ENCODE measurements around the gene PLD5.
"Not testable (repeated sequence)": the region's sequence is repeated elsewhere in the genome, so short reads cannot be mapped to it uniquely, and the experiment has no call there.

The PLD5 gene

DNA sequence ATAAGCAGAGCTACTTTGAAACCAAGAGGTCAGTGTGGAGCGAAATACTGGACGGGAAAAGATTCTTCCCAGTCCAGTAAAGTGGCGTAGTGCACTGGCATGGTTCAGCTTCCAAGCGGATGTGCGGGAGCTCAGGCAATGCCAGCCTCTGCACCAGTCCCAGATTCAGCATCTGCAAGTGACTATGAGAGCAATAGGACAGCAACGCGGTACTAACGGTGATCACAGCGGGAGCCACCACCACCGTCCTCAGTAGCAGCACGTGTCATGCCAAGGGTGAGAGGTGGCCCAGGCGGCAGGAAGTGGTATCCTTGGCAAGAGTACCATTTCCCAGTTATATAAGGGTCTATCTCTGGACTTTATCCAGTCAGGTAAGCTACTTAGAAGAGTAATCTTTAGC is 17.8 kb downstream of the PLD5 start:
- H3K27me3 ChIP-seq (replicated peaks; ENCODE audit: control insufficient read depth, insufficient read depth, low read length, poor library complexity, severe bottlenecking), result no peaks in the 10 kb centered on the region

DNA sequence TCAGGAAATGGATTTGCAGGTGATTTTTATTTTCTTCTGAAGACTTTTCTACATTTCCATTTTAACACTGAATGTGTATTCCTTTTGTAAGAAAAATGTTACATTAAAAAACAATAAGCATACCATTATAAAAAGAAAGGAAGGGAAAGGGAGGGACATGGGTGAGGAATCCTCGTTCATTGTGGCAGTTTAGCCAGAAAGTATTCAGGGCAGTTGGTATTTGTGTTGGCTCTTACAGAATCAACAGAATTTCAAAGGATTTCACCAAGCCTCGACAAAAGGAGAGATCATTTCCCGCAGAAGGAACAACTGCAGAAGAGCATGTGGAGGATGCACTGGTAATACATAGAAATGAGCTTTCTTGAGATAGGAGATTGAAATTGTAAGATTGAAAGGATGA is 35.0 kb downstream of the PLD5 start:
- no peak overlapping the region for H3K27ac ChIP-seq (ENCODE audit: insufficient read depth, low read length, poor library complexity, severe bottlenecking)
- no peaks in the 10 kb centered on the region for H3K9me3 ChIP-seq (ENCODE audit: control insufficient read depth, low read length)
- no peak for DNase-seq
- no peaks in the 10 kb centered on the region for H3K4me1 ChIP-seq (ENCODE audit: control insufficient read depth, insufficient read depth, low read length, poor library complexity, severe bottlenecking)
- no peak overlapping the region for H3K4me3 ChIP-seq (ENCODE audit: insufficient read depth, low read depth, low read length, poor library complexity, severe bottlenecking)
- no peaks in the 10 kb centered on the region for H3K27me3 ChIP-seq (replicated peaks; ENCODE audit: control insufficient read depth, insufficient read depth, low read length, poor library complexity, severe bottlenecking)
- H3K36me3 ChIP-seq (ENCODE audit: control insufficient read depth, insufficient read depth, low read length), result no peaks in the 10 kb centered on the region

More for the DNA sequence above, 17.8 kb downstream of the PLD5 start:
- DNase-seq, result no peak
- no peak overlapping the region for H3K4me3 ChIP-seq (ENCODE audit: insufficient read depth, low read depth, low read length, poor library complexity, severe bottlenecking)
- H3K27ac ChIP-seq (ENCODE audit: insufficient read depth, low read length, poor library complexity, severe bottlenecking), result no peak overlapping the region
- H3K36me3 ChIP-seq (ENCODE audit: control insufficient read depth, insufficient read depth, low read length), result no peaks in the 10 kb centered on the region
- no peaks in the 10 kb centered on the region for H3K4me1 ChIP-seq (ENCODE audit: control insufficient read depth, insufficient read depth, low read length, poor library complexity, severe bottlenecking)
- no peaks in the 10 kb centered on the region for H3K9me3 ChIP-seq (ENCODE audit: control insufficient read depth, low read length)

- no peak for DNase-seq
- no peaks in the 10 kb centered on the region for H3K27me3 ChIP-seq (replicated peaks; ENCODE audit: control insufficient read depth, insufficient read depth, low read length, poor library complexity, severe bottlenecking)
- no peak overlapping the region for H3K4me3 ChIP-seq (ENCODE audit: insufficient read depth, low read depth, low read length, poor library complexity, severe bottlenecking)
- H3K4me1 ChIP-seq (ENCODE audit: control insufficient read depth, insufficient read depth, low read length, poor library complexity, severe bottlenecking), result no peaks in the 10 kb centered on the region
- no peaks in the 10 kb centered on the region for H3K36me3 ChIP-seq (ENCODE audit: control insufficient read depth, insufficient read depth, low read length)
- H3K27ac ChIP-seq (ENCODE audit: insufficient read depth, low read length, poor library complexity, severe bottlenecking), result no peak overlapping the region
- H3K9me3 ChIP-seq (ENCODE audit: control insufficient read depth, low read length), result no peaks in the 10 kb centered on the region
These were observed 46.6 kb downstream of the PLD5 start for GRCh38 chr1:242477944-242478343.

DNA sequence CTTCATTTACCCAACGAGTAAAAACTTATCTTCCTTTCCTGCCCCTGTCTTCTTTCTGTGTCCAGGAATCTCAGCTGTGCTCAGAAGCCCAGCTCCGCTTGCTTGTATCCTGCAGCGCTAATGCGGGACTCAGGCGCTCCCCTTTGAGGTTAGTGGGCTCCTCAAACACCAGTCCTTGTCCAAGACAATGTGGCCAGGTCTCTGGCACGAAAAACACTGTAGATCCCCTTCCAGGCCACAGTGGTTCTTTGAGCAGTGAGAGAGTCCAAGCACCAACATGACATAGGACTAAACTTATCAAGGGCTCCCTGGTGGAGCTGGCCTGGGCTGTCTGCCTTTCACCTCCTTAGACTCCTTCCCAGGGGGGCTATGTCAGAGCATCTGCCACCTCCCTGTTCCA is 53.7 kb downstream of the PLD5 start:
- Histone ChIP-seq H3K36me3 (ENCODE audit: control insufficient read depth, insufficient read depth, low read length) (no peaks in the 10 kb centered on the region), H3K4me1 (ENCODE audit: control insufficient read depth, insufficient read depth, low read length, poor library complexity, severe bottlenecking) (no peaks in the 10 kb centered on the region), H3K27ac (ENCODE audit: insufficient read depth, low read length, poor library complexity, severe bottlenecking) (no peak overlapping the region), H3K27me3 (replicated peaks; ENCODE audit: control insufficient read depth, insufficient read depth, low read length, poor library complexity, severe bottlenecking) (no peaks in the 10 kb centered on the region), H3K4me3 (ENCODE audit: insufficient read depth, low read depth, low read length, poor library complexity, severe bottlenecking) (no peak overlapping the region), H3K9me3 (ENCODE audit: control insufficient read depth, low read length) (no peaks in the 10 kb centered on the region)
- DNase-seq, result no peak

- Histone ChIP-seq H3K36me3 (ENCODE audit: control insufficient read depth, insufficient read depth, low read length) (no peaks in the 10 kb centered on the region), H3K4me3 (ENCODE audit: insufficient read depth, low read depth, low read length, poor library complexity, severe bottlenecking) (no peak overlapping the region)
These were observed 55.7 kb downstream of the PLD5 start for GRCh38 chr1:242468784-242469183.

GRCh38 chr1:242467556-242468145 is 56.8 kb downstream of the PLD5 start:
- no peaks in the 10 kb centered on the region for H3K27me3 ChIP-seq (replicated peaks; ENCODE audit: control insufficient read depth, insufficient read depth, low read length, poor library complexity, severe bottlenecking)
- H3K4me3 ChIP-seq (ENCODE audit: insufficient read depth, low read depth, low read length, poor library complexity, severe bottlenecking), result no peak overlapping the region
- no peaks in the 10 kb centered on the region for H3K36me3 ChIP-seq (ENCODE audit: control insufficient read depth, insufficient read depth, low read length)
- no peaks in the 10 kb centered on the region for H3K4me1 ChIP-seq (ENCODE audit: control insufficient read depth, insufficient read depth, low read length, poor library complexity, severe bottlenecking)
- no peak overlapping the region for H3K27ac ChIP-seq (ENCODE audit: insufficient read depth, low read length, poor library complexity, severe bottlenecking)
- no peaks in the 10 kb centered on the region for H3K9me3 ChIP-seq (ENCODE audit: control insufficient read depth, low read length)
- no peak for DNase-seq

More at GRCh38 chr1:242468784-242469183, 55.7 kb downstream of the PLD5 start:
- Histone ChIP-seq H3K4me1 (ENCODE audit: control insufficient read depth, insufficient read depth, low read length, poor library complexity, severe bottlenecking) (no peaks in the 10 kb centered on the region), H3K9me3 (ENCODE audit: control insufficient read depth, low read length) (no peaks in the 10 kb centered on the region), H3K27me3 (replicated peaks; ENCODE audit: control insufficient read depth, insufficient read depth, low read length, poor library complexity, severe bottlenecking) (no peaks in the 10 kb centered on the region), H3K27ac (ENCODE audit: insufficient read depth, low read length, poor library complexity, severe bottlenecking) (no peak overlapping the region)
- no peak for DNase-seq

DNA sequence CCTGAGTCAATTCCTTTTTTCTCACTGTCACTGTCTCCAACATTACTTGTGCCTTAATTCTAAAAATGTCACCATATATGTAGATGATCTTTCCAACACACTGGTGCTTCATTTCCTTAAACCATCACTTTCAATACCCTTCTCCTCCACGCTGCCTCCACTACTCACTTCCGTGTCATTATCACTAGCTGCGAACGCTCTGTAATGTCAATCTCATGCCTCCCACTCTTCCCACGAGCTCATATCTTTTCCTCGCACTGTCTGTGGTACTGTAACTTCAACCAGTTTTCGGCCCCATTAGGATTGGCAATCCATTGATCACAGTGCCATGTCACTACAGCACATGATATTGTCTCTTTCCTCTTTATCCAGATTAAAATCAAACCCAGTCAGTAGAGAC is 61.6 kb downstream of the PLD5 start:
- DNase-seq, result no peak
- Histone ChIP-seq H3K9me3 (ENCODE audit: control insufficient read depth, low read length) (no peaks in the 10 kb centered on the region), H3K27me3 (replicated peaks; ENCODE audit: control insufficient read depth, insufficient read depth, low read length, poor library complexity, severe bottlenecking) (no peaks in the 10 kb centered on the region), H3K27ac (ENCODE audit: insufficient read depth, low read length, poor library complexity, severe bottlenecking) (no peak overlapping the region), H3K36me3 (ENCODE audit: control insufficient read depth, insufficient read depth, low read length) (no peaks in the 10 kb centered on the region), H3K4me3 (ENCODE audit: insufficient read depth, low read depth, low read length, poor library complexity, severe bottlenecking) (no peak overlapping the region), H3K4me1 (ENCODE audit: control insufficient read depth, insufficient read depth, low read length, poor library complexity, severe bottlenecking) (no peaks in the 10 kb centered on the region)

DNA sequence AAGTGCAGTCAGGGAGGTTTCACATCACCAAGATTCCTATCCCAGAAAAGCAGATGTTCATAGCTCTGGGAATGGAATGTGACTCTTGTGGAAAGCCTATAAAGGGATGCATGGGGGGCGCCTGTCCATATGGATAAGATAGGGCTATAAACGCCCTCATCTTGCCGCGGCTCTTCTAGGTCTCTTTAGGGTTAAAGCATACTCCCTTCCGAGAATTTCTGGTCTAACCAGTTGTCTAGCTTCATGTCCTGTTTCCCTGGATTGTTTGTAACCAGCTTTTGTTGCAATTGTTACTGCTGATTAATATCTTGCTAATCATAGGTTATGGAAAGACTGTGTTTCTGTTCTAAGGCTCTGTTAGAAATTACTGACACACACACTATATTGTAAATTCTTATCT is 64.8 kb downstream of the PLD5 start:
- not testable (repeated sequence) for H3K4me1 ChIP-seq (ENCODE audit: control insufficient read depth, insufficient read depth, low read length, poor library complexity, severe bottlenecking); H3K9me3 ChIP-seq (ENCODE audit: control insufficient read depth, low read length); H3K4me3 ChIP-seq (ENCODE audit: insufficient read depth, low read depth, low read length, poor library complexity, severe bottlenecking); H3K36me3 ChIP-seq (ENCODE audit: control insufficient read depth, insufficient read depth, low read length); H3K27ac ChIP-seq (ENCODE audit: insufficient read depth, low read length, poor library complexity, severe bottlenecking); DNase-seq; H3K27me3 ChIP-seq (replicated peaks; ENCODE audit: control insufficient read depth, insufficient read depth, low read length, poor library complexity, severe bottlenecking)

DNA sequence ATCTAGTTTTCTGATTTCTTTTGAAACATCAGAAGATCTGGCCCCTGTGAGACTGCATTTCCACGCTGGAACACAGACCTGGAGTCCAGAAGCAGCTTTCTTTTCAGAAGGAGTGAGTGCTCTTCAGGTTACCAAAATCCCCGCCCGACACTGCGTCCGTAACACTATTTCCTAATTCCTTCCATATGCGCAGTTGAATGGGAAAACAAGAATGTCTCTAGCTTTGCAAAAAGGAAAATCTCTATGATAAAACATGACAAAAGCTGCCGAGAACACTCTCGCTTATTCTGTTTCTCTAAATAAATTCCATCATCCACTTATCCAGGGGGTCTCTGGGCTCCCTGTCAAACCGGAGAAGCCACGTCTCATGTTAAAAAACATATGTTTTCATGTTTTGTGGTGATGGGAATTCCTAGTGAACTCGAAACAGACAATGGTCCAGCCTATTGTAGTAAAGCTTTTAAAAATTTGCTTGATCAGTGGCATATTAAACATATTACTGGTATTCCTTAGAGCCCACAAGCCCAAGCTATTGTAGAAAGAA is 67.7 kb downstream of the PLD5 start:
- H3K27me3 ChIP-seq (replicated peaks; ENCODE audit: control insufficient read depth, insufficient read depth, low read length, poor library complexity, severe bottlenecking), result no peaks in the 10 kb centered on the region
- no peak overlapping the region for H3K4me3 ChIP-seq (ENCODE audit: insufficient read depth, low read depth, low read length, poor library complexity, severe bottlenecking)
- no peaks in the 10 kb centered on the region for H3K9me3 ChIP-seq (ENCODE audit: control insufficient read depth, low read length)
- no peaks in the 10 kb centered on the region for H3K4me1 ChIP-seq (ENCODE audit: control insufficient read depth, insufficient read depth, low read length, poor library complexity, severe bottlenecking)
- DNase-seq, result no peak
- H3K36me3 ChIP-seq (ENCODE audit: control insufficient read depth, insufficient read depth, low read length), result no peaks in the 10 kb centered on the region
- no peak overlapping the region for H3K27ac ChIP-seq (ENCODE audit: insufficient read depth, low read length, poor library complexity, severe bottlenecking)

- H3K9me3 ChIP-seq (ENCODE audit: control insufficient read depth, low read length), result no peaks in the 10 kb centered on the region
- H3K36me3 ChIP-seq (ENCODE audit: control insufficient read depth, insufficient read depth, low read length), result no peaks in the 10 kb centered on the region
- H3K4me3 ChIP-seq (ENCODE audit: insufficient read depth, low read depth, low read length, poor library complexity, severe bottlenecking), result no peak overlapping the region
- H3K27ac ChIP-seq (ENCODE audit: insufficient read depth, low read length, poor library complexity, severe bottlenecking), result no peak overlapping the region
- DNase-seq, result no peak
- H3K27me3 ChIP-seq (replicated peaks; ENCODE audit: control insufficient read depth, insufficient read depth, low read length, poor library complexity, severe bottlenecking), result no peaks in the 10 kb centered on the region
- H3K4me1 ChIP-seq (ENCODE audit: control insufficient read depth, insufficient read depth, low read length, poor library complexity, severe bottlenecking), result no peaks in the 10 kb centered on the region
These were observed 69.5 kb downstream of the PLD5 start for GRCh38 chr1:242455052-242455361.

Measured in effector memory CD4-positive, alpha-beta T cell (primary cell).